Upper lobe of right lung (tissue), 1 donor: ENCODE results near the gene RTL3. TPM values are rescaled to one million over a fixed set of nuclear protein-coding genes. Genes with fewer than 3 reads are reported as not detected.
A peak's percentile ranks its signal among the peaks of the same experiment; 100 is the strongest.

Experiments
- ATAC-seq: fragments of 200-7000 bp; cut with Tn5 transposase; one replicate; pipeline ENCODE4 v1.9.1; 2020; ENCODE audit warnings: mild to moderate bottlenecking, moderate library complexity
- DNase-seq: peaks from one replicate; pipeline ENCODE4 v3.0.0-alpha.2; 2020
- H3K27ac ChIP-seq: fragments of 200-600 bp; one replicate; pipeline ENCODE4 v1.8.0; 2022
- H3K27me3 ChIP-seq: fragments of 200-600 bp; one replicate; pipeline ENCODE4 v1.8.0; 2022; ENCODE audit warnings: mild to moderate bottlenecking
- H3K36me3 ChIP-seq: fragments of 200-600 bp; one replicate; pipeline ENCODE4 v1.8.0; 2022
- H3K4me1 ChIP-seq: fragments of 200-600 bp; one replicate; pipeline ENCODE4 v1.8.0; 2022
- H3K4me3 ChIP-seq: fragments of 200-600 bp; one replicate; pipeline ENCODE4 v1.8.0; 2022; ENCODE audit warnings: mild to moderate bottlenecking
- H3K9me3 ChIP-seq: fragments of 200-600 bp; one replicate; pipeline ENCODE4 v1.8.0; 2022
- intact Hi-C: fragments of 100-400 bp; cut with DNase I; formaldehyde crosslinking; loops from one replicate; pipeline ENCODE4 v1.11.0; 2022
- total RNA-seq: library from RNA; stranded (reverse); fragmentation: NEBNext Ultra II Directional; extraction: Animal tissue kit (Norgen Biotek cat#: 25700); gene quantifications from one replicate; pipeline ENCODE4 v1.2.1, GENCODE V29; 2021
- TF ChIP-seq, protein P1 (sequence below): fragments of 200-600 bp; IDR thresholded peaks from one replicate; pipeline ENCODE4 v1.8.0; 2022; ENCODE audit warnings: antibody characterized with exemption
- donor health status: DM: no; HTN: yes; CAD: no; lungs with severe emphysema.

The RTL3 gene
- total RNA-seq, 1 donor from 2014 or later, result not detected

DNA sequence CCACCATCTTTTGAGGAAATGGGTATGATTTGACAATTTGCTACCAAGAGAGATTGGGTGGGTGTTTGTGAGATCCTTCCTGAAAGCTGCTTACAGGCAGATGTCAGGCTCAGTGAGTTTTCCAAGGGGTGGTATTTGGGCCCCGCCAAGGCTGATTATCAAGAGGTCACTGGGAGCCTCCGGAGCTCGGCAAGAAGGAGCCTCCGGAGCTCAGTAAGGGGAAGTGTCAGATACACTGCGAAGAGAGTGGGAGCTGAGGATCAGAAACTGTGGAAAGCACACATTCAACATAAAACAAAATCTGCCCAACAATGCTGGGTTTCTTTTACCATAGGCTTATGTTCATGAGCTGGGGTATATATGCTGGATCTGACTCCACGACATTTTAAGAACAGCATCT lies 714 bp downstream of the RTL3 start:
- ATAC-seq (no peak), DNase-seq (no peak)
- no peak overlapping the region for H3K4me3 ChIP-seq
- H3K36me3 ChIP-seq, result no peaks in the 10 kb centered on the region
- H3K27ac ChIP-seq, result no peak overlapping the region
- intact Hi-C loops, result no loop called here
- H3K9me3 ChIP-seq, result no peaks in the 10 kb centered on the region
- TF ChIP-seq, protein P1, sequence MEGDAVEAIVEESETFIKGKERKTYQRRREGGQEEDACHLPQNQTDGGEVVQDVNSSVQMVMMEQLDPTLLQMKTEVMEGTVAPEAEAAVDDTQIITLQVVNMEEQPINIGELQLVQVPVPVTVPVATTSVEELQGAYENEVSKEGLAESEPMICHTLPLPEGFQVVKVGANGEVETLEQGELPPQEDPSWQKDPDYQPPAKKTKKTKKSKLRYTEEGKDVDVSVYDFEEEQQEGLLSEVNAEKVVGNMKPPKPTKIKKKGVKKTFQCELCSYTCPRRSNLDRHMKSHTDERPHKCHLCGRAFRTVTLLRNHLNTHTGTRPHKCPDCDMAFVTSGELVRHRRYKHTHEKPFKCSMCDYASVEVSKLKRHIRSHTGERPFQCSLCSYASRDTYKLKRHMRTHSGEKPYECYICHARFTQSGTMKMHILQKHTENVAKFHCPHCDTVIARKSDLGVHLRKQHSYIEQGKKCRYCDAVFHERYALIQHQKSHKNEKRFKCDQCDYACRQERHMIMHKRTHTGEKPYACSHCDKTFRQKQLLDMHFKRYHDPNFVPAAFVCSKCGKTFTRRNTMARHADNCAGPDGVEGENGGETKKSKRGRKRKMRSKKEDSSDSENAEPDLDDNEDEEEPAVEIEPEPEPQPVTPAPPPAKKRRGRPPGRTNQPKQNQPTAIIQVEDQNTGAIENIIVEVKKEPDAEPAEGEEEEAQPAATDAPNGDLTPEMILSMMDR, result no peak
- H3K4me1 ChIP-seq, result no peaks in the 10 kb centered on the region
- H3K27me3 ChIP-seq, result no peaks in the 10 kb centered on the region

DNA sequence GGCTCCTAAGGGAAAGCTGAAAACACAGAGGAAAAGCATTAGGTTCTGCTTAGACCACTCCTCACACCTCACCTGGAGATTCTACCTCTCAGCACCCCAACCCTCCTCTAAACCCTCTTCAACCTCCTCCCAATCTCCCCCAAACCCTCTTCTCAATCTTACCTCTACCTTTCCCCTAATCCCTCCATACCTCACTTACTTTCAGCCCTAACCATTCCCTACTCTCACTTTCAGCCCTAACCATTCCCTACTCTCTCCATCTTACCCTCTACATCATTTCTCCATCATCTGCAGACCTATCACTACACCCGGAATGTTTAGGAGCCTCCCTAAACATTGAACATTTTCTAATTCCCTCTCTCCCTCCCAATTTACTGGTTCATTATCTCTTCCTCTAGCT lies 3.5 kb downstream of the RTL3 start:
- TF ChIP-seq, protein P1, result no peak
- H3K27me3 ChIP-seq, result no peaks in the 10 kb centered on the region
- ATAC-seq (no peak), DNase-seq (no peak)
- intact Hi-C loops, result no loop called here
- no peaks in the 10 kb centered on the region for H3K36me3 ChIP-seq
- no peak overlapping the region for H3K27ac ChIP-seq
- H3K4me1 ChIP-seq, result no peaks in the 10 kb centered on the region
- no peaks in the 10 kb centered on the region for H3K9me3 ChIP-seq
- no peak overlapping the region for H3K4me3 ChIP-seq

GRCh38 chrX:78653118-78653822 lies 5.9 kb downstream of the RTL3 start:
- no peak for DNase-seq
- no peaks in the 10 kb centered on the region for H3K4me1 ChIP-seq
- H3K27ac ChIP-seq, result no peak overlapping the region
- no peaks in the 10 kb centered on the region for H3K9me3 ChIP-seq
- ATAC-seq, result peak; percentile 43
- no peak overlapping the region for H3K4me3 ChIP-seq
- H3K27me3 ChIP-seq, result no peaks in the 10 kb centered on the region
- intact Hi-C loops, result no loop called here
- TF ChIP-seq, protein P1, result no peak
- H3K36me3 ChIP-seq, result no peaks in the 10 kb centered on the region

GRCh38 chrX:78650906-78651437 lies 8.2 kb downstream of the RTL3 start:
- ATAC-seq, result no peak

DNA sequence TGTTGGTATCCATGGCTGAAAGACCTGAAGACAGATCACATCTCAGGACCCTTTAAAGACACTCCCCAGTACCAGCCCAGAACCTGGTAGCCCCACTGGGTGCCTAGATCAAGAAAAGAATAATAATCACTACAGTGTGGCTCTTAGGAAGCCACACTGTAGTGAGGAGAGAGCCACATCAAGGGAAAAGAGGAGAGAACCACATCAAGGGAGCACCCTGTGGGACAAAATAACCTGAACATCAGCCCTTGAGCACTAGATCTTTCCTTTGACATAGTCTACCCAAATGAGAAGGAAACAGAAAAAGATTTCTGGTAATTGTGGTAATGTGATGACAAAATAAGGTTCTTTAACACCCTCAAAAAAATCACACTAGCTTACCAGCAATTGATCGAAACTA lies 15.3 kb downstream of the RTL3 start:
- Histone ChIP-seq H3K36me3 (no peaks in the 10 kb centered on the region), H3K4me3 (no peak overlapping the region), H3K4me1 (no peaks in the 10 kb centered on the region), H3K9me3 (no peaks in the 10 kb centered on the region), H3K27me3 (no peaks in the 10 kb centered on the region), H3K27ac (no peak overlapping the region)
- DNase-seq (no peak), ATAC-seq (no peak)
- TF ChIP-seq, protein P1, result no peak
- intact Hi-C loops, result no loop called here

More at GRCh38 chrX:78650906-78651437, 8.2 kb downstream of the RTL3 start:
- no peaks in the 10 kb centered on the region for H3K9me3 ChIP-seq
- H3K4me3 ChIP-seq, result no peak overlapping the region
- H3K4me1 ChIP-seq, result no peaks in the 10 kb centered on the region
- H3K27me3 ChIP-seq, result no peaks in the 10 kb centered on the region
- no peak for DNase-seq
- TF ChIP-seq, protein P1, result no peak
- H3K27ac ChIP-seq, result no peak overlapping the region
- no peaks in the 10 kb centered on the region for H3K36me3 ChIP-seq
- intact Hi-C loops, result no loop called here
